ENCODE measurements around the gene ZDHHC6. TPM values are rescaled to one million over a fixed set of nuclear protein-coding genes. Genes with fewer than 3 reads are reported as not detected.
"Not testable (repeated sequence)": the region's sequence is repeated elsewhere in the genome, so short reads cannot be mapped to it uniquely, and the experiment has no call there.

Gene ZDHHC6
- total RNA-seq, 3 donors from 2014 or later (not counting 1 experiment from before 2014, with no cell fraction given) = 29.1 to 36.1 (median 30.2) TPM

DNA sequence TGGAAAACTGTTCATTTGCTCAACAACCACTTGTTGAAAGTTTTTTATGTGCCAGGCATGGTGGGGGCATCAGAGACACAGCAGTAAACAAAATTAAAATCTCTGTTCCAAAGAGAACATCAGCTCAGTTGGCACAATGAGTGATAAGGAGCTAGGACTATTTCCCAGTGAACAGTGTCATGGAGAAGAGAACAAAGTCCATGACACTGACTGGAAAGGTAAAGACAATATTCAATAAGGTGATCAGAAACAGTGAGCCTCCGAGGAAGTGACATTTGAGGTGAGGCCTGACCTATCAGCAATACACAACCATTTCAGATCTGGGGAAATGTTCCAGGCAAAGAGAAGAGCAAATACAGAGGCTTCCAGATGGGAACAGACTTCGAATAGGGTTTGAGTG lies 58.2 kb downstream of the ZDHHC6 start:
- Mint-ChIP-seq H3K4me1 (peaks cover 59 to 70% of the 10 kb centered on the region in 2 donors), H3K27ac (peak overlapping the region; percentile 82 to 86), H3K36me3 (no peaks in the 10 kb centered on the region), H3K27me3 (ENCODE audit: low read depth in 2 of 2) (no peaks in the 10 kb centered on the region), H3K4me3 (peak overlapping the region; percentile 29), H3K9me3 (no peaks in the 10 kb centered on the region)
- H3K9me3 ChIP-seq (ENCODE audit: control insufficient read depth, insufficient read depth, low read length) = no peaks in the 10 kb centered on the region
- 100% methylated on average over 1 of the region's 2 CpGs for WGBS (ENCODE audit: insufficient coverage)
- TF ChIP-seq, protein P1, sequence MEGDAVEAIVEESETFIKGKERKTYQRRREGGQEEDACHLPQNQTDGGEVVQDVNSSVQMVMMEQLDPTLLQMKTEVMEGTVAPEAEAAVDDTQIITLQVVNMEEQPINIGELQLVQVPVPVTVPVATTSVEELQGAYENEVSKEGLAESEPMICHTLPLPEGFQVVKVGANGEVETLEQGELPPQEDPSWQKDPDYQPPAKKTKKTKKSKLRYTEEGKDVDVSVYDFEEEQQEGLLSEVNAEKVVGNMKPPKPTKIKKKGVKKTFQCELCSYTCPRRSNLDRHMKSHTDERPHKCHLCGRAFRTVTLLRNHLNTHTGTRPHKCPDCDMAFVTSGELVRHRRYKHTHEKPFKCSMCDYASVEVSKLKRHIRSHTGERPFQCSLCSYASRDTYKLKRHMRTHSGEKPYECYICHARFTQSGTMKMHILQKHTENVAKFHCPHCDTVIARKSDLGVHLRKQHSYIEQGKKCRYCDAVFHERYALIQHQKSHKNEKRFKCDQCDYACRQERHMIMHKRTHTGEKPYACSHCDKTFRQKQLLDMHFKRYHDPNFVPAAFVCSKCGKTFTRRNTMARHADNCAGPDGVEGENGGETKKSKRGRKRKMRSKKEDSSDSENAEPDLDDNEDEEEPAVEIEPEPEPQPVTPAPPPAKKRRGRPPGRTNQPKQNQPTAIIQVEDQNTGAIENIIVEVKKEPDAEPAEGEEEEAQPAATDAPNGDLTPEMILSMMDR (IDR thresholded peaks at IDR 0.05) = no peak
- H3K27me3 ChIP-seq (ENCODE audit: control insufficient read depth, insufficient read depth, low read length) = no peaks in the 10 kb centered on the region
- peaks cover 13% of the 10 kb centered on the region for H3K4me1 ChIP-seq (ENCODE audit: control insufficient read depth, insufficient read depth, low read length)
- peak overlapping the region; percentile 10 for H3K27ac ChIP-seq (ENCODE audit: low read length)
- ATAC-seq (no peak), DNase-seq (no peak)
- intact Hi-C loops (cut with micrococcal nuclease) = no loop called here
- H3K36me3 ChIP-seq (ENCODE audit: control insufficient read depth, insufficient read depth, low read length) = no peaks in the 10 kb centered on the region
- H3K4me3 ChIP-seq (ENCODE audit: low read length) = no peak overlapping the region

DNA sequence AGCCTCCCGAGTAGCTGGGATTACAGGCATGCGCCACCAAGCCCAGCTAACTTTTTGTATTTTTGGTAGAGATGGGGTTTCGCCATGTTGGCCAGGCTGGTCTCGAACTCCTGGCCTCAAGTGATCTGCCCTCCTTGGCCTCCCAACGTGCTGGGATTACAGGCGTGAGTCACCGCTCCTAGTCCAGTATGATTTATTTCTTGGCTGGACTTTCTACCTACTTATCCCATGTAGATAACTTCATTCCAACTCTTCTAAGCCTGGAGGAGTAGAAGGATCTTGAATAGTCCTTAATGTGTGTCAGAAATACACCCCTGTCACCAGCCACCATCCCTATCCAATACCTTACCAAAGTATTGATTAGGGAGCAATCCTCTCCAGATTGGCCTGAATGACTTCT lies 58.7 kb downstream of the ZDHHC6 start:
- H3K4me3 Mint-ChIP-seq; ATAC-seq; DNase-seq; H3K27me3 Mint-ChIP-seq (ENCODE audit: low read depth in 2 of 2); intact Hi-C loops (cut with micrococcal nuclease); H3K27ac ChIP-seq (ENCODE audit: low read length); H3K9me3 Mint-ChIP-seq; H3K36me3 Mint-ChIP-seq; H3K36me3 ChIP-seq (ENCODE audit: control insufficient read depth, insufficient read depth, low read length); H3K27me3 ChIP-seq (ENCODE audit: control insufficient read depth, insufficient read depth, low read length); H3K4me3 ChIP-seq (ENCODE audit: low read length); H3K9me3 ChIP-seq (ENCODE audit: control insufficient read depth, insufficient read depth, low read length): not testable (repeated sequence)
- peaks cover 13% of the 10 kb centered on the region for H3K4me1 ChIP-seq (ENCODE audit: control insufficient read depth, insufficient read depth, low read length)
- 95% methylated on average over 7 of the region's 7 CpGs for WGBS (ENCODE audit: insufficient coverage)
- peaks cover 63 to 70% of the 10 kb centered on the region in 2 donors for H3K4me1 Mint-ChIP-seq
- peak overlapping the region; percentile 82 to 86 for H3K27ac Mint-ChIP-seq

DNA sequence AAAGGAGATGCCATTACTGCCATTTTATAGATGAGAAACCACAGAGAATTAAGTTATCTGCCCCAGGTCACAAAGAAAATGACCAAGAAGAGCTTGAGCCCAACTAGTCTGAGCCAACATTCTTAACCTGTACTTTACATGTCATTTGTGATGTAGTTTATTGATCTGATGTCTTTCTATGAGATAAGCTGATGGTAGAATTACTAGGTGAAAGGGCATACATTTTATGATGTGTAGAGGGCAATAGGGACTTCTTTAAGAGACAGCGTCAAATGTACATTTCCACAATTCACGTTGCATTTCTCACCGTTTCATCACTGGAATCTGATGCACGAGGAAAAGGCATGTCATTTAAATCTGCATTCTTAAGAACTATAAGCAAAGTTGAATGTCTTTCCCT lies 61.5 kb downstream of the ZDHHC6 start:
- H3K4me3 Mint-ChIP-seq = no peak overlapping the region
- H3K27ac ChIP-seq (ENCODE audit: low read length) = no peak overlapping the region
- intact Hi-C loops (cut with micrococcal nuclease) = no loop called here
- H3K4me1 ChIP-seq (ENCODE audit: control insufficient read depth, insufficient read depth, low read length) = peaks cover 9% of the 10 kb centered on the region
- 94% methylated on average over 4 of the region's 4 CpGs for WGBS (ENCODE audit: insufficient coverage)
- TF ChIP-seq, protein P1 (IDR thresholded peaks at IDR 0.05) = no peak
- no peaks in the 10 kb centered on the region for H3K9me3 Mint-ChIP-seq
- ATAC-seq (no peak), DNase-seq (no peak)
- peaks cover 80 to 81% of the 10 kb centered on the region in 2 donors for H3K4me1 Mint-ChIP-seq
- no peaks in the 10 kb centered on the region for H3K27me3 Mint-ChIP-seq (ENCODE audit: low read depth in 2 of 2)
- H3K9me3 ChIP-seq (ENCODE audit: control insufficient read depth, insufficient read depth, low read length) = no peaks in the 10 kb centered on the region
- H3K36me3 ChIP-seq (ENCODE audit: control insufficient read depth, insufficient read depth, low read length) = peaks cover 6% of the 10 kb centered on the region
- H3K36me3 Mint-ChIP-seq = no peaks in the 10 kb centered on the region
- H3K27me3 ChIP-seq (ENCODE audit: control insufficient read depth, insufficient read depth, low read length) = no peaks in the 10 kb centered on the region
- H3K4me3 ChIP-seq (ENCODE audit: low read length) = no peak overlapping the region
- H3K27ac Mint-ChIP-seq = peak overlapping the region; percentile 13 to 57

DNA sequence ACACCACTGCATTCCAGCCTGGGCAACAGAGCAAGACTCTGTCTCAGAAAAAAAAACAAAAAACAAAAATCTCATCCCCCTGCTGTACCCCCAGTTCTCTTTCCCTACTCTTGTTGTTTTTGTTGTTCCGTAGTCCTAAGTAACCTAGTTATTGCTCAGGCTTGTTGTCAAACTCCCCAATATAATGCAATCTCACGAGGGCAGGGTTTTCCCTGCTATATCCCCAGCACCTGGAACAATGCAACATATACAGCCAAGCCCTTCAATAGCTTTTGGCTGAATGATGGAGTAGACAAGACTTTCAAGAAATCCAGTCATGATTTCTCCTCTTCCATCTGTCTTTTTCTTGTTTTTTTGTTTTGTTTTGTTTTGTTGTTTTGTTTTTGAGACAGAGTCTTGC lies 62.6 kb downstream of the ZDHHC6 start:
- Mint-ChIP-seq H3K4me1 (peaks cover 79 to 81% of the 10 kb centered on the region in 2 donors), H3K9me3 (no peaks in the 10 kb centered on the region), H3K27ac (peak overlapping the region; percentile 13 to 57), H3K4me3 (no peak overlapping the region), H3K27me3 (ENCODE audit: low read depth in 2 of 2) (no peaks in the 10 kb centered on the region), H3K36me3 (no peaks in the 10 kb centered on the region)
- DNase-seq = no peak
- Histone ChIP-seq H3K4me1 (ENCODE audit: control insufficient read depth, insufficient read depth, low read length) (peaks cover 9% of the 10 kb centered on the region), H3K4me3 (ENCODE audit: low read length) (no peak overlapping the region), H3K36me3 (ENCODE audit: control insufficient read depth, insufficient read depth, low read length) (peaks cover 8% of the 10 kb centered on the region), H3K9me3 (ENCODE audit: control insufficient read depth, insufficient read depth, low read length) (no peaks in the 10 kb centered on the region), H3K27ac (ENCODE audit: low read length) (no peak overlapping the region), H3K27me3 (ENCODE audit: control insufficient read depth, insufficient read depth, low read length) (no peaks in the 10 kb centered on the region)
- TF ChIP-seq, protein P1 (IDR thresholded peaks at IDR 0.05) = no peak
- no peak for ATAC-seq
- intact Hi-C loops (cut with micrococcal nuclease) = no loop called here
- WGBS (ENCODE audit: insufficient coverage) = 100% methylated on average over 1 of the region's 2 CpGs

Measured in natural killer cell (primary cell).